Activated T-cell treated with anti-CD3 and anti-CD28 coated beads, Interleukin-2, amount 50 U/mL, for 48 hours (primary cell): ENCODE data around the gene ASB7.

ENCODE experiments used
- DNase-seq, 2 experiments: peaks; one replicate each; pipeline ENCODE4 v3.0.0-alpha.2; 2020

The ASB7 gene

GRCh38 chr15:100687582-100688141, 85.3 kb downstream of the ASB7 start:
- no peak for DNase-seq

GRCh38 chr15:100688549-100689120, 86.2 kb downstream of the ASB7 start:
- DNase-seq = no peak

- no peak for DNase-seq
These were observed 86.9 kb downstream of the ASB7 start for GRCh38 chr15:100689131-100689899.

GRCh38 chr15:100690032-100690794, 87.8 kb downstream of the ASB7 start:
- no peak for DNase-seq

GRCh38 chr15:100690795-100691158, 88.4 kb downstream of the ASB7 start:
- DNase-seq = no peak

GRCh38 chr15:100691321-100691720, 88.9 kb downstream of the ASB7 start:
- DNase-seq = no peak

GRCh38 chr15:100692246-100692645, 89.9 kb downstream of the ASB7 start:
- no peak for DNase-seq

GRCh38 chr15:100692671-100693070, 90.3 kb downstream of the ASB7 start:
- no peak for DNase-seq

GRCh38 chr15:100693451-100693850, 91.1 kb downstream of the ASB7 start:
- DNase-seq = no peak

- no peak for DNase-seq
These were observed 92.1 kb downstream of the ASB7 start for GRCh38 chr15:100694381-100695021.

GRCh38 chr15:100695048-100695447, 92.7 kb downstream of the ASB7 start:
- DNase-seq = no peak

GRCh38 chr15:100696452-100696851, 94.1 kb downstream of the ASB7 start:
- DNase-seq = no peak
